Transverse colon (tissue), 3 donors: ENCODE data around the gene ZNF222.

Experiments
- EP300 ChIP-seq: sonication (generic); formaldehyde crosslinking; IDR thresholded peaks from one replicate; pipeline ENCODE4 v1.6.1; 2017; ENCODE audit warnings: antibody characterized with exemption, low read depth
- POLR2A ChIP-seq: fragments of 450-650 bp; IDR thresholded peaks from one replicate; pipeline ENCODE4 v1.6.1; 2016; ENCODE audit warnings: antibody characterized with exemption, mild to moderate bottlenecking, moderate library complexity
- TF ChIP-seq, protein P1 (sequence below), 5 experiments: fragments of 200-600 bp in 3 of 5; fragments of 450-650 bp in 2 of 5; sonication (generic) in 3 of 5; IDR thresholded peaks; 1 replicate in 2 of 5; 2 replicates in 3 of 5; pipeline ENCODE4 v1.5.1; 2016 to 2017; ENCODE audit warnings: antibody characterized with exemption in 5 of 5, inconsistent platforms in 3 of 5, mild to moderate bottlenecking in 2 of 5, moderate library complexity in 1 of 5

DNA sequence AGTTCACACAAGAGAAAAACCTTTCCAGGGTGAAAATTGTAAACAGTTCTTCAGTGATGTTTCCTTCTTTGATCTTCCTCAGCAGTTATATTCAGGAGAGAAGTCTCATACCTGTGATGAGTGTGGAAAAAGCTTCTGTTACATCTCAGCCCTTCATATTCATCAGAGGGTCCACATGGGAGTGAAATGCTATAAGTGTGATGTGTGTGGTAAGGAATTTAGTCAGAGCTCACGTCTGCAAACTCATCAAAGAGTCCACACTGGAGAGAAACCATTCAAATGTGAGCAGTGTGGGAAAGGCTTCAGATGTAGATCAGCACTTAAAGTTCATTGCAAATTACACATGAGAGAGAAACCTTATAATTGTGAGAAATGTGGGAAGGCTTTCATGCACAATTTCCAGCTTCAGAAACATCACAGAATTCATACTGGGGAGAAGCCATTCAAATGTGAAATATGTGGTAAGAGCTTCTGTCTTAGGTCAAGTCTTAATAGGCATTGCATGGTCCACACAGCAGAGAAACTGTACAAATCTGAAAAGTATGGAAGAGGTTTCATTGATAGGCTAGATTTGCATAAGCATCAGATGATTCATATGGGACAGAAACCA is 6.9 kb downstream of the ZNF222 start:
- TF ChIP-seq POLR2A (no peak), EP300 (no peak)
- TF ChIP-seq, protein P1, sequence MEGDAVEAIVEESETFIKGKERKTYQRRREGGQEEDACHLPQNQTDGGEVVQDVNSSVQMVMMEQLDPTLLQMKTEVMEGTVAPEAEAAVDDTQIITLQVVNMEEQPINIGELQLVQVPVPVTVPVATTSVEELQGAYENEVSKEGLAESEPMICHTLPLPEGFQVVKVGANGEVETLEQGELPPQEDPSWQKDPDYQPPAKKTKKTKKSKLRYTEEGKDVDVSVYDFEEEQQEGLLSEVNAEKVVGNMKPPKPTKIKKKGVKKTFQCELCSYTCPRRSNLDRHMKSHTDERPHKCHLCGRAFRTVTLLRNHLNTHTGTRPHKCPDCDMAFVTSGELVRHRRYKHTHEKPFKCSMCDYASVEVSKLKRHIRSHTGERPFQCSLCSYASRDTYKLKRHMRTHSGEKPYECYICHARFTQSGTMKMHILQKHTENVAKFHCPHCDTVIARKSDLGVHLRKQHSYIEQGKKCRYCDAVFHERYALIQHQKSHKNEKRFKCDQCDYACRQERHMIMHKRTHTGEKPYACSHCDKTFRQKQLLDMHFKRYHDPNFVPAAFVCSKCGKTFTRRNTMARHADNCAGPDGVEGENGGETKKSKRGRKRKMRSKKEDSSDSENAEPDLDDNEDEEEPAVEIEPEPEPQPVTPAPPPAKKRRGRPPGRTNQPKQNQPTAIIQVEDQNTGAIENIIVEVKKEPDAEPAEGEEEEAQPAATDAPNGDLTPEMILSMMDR (IDR thresholded peaks at IDR 0.05) = no peak
